HG03103 (cell line): ENCODE data around the gene HLA-DPB1.

Source experiments
- ATAC-seq: cut with Tn5 transposase; IDR thresholded peaks from one replicate; pipeline ENCODE4 v1.9.1; 2021; ENCODE audit warnings: low read depth; ENCODE audit not compliant: unreplicated experiment

HLA-DPB1 gene

DNA sequence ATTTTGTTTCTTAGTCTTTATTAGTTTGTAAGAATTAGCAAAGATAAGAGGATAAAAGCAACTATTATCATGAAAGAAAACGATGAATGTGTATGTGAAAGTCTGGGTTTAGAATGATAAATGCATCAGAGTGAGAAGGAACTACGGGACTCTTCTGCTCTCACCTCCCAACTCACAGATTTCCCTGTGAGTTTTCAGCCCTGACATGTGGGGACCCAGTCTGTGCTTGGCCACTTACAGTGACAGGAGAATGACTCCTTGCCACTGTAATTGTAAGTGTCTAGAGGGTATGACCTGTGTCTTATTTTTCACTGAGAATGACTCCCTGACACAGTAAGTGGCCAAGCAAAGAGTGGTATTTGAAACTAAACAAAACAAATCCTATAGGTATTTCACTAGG is 4.9 kb upstream of the HLA-DPB1 start:
- ATAC-seq: no peak

- no peak for ATAC-seq
These were observed 4.2 kb upstream of the HLA-DPB1 start for GRCh38 chr6:33071569-33071968.

GRCh38 chr6:33072508-33073100 is 3.2 kb upstream of the HLA-DPB1 start:
- ATAC-seq: no peak

DNA sequence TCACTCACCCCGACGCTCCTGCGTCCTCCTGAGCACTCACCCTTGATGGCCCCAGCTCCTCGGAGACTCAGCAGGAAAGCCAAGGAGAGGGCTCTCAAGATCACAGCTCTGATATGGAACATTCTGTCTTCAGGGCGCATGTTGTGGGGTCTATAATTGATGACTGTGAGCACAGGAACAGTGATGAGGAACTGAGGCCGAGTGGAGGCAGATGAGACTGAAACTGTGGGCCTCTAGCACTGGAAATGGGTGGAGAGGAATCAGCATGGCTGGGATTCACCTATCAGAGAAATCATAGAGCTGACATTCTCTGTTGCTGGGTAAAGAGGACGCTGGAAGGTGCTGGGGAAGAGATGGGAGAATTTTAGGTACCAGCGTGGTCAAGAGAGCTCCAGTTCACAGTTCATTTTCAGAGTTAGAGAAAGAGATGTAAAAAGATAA is 2.3 kb upstream of the HLA-DPB1 start, which contains the start of gene HLA-DPA1:
TSS of gene HLA-DPA1 (minus strand) at position 219 of the 441 bp plus-strand sequence.
- peak; percentile 65 for ATAC-seq

- ATAC-seq: no peak
These were observed 602 bp upstream of the HLA-DPB1 start for GRCh38 chr6:33075208-33075567.

GRCh38 chr6:33076406-33076934 is 680 bp downstream of the HLA-DPB1 start:
- no peak for ATAC-seq

GRCh38 chr6:33077908-33078307 is 2.1 kb downstream of the HLA-DPB1 start:
- ATAC-seq: no peak

GRCh38 chr6:33078442-33078841 is 2.7 kb downstream of the HLA-DPB1 start:
- ATAC-seq: no peak

GRCh38 chr6:33078919-33079521 is 3.2 kb downstream of the HLA-DPB1 start:
- ATAC-seq: no peak

DNA sequence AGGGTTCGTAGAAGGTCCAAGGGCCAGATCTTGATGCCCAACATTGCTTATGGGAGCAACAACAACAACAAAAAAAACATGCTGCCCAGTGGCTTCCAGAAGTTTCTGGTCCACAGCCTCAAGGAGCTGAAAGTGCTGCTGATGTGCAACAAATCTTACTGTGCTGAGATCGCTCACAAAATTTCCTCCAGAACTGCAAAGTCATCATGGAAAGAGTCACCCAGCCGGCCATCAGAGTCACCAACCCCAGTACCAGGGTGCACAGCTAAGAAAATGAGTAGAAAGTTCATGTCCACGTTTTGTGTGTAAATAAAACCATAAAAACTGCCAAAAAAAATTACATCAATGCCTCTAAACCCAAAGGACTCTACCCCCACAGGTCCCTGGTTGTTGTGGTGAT is 3.8 kb downstream of the HLA-DPB1 start:
- no peak for ATAC-seq

- no peak for ATAC-seq
These were observed 4.6 kb downstream of the HLA-DPB1 start for GRCh38 chr6:33080127-33081089.

DNA sequence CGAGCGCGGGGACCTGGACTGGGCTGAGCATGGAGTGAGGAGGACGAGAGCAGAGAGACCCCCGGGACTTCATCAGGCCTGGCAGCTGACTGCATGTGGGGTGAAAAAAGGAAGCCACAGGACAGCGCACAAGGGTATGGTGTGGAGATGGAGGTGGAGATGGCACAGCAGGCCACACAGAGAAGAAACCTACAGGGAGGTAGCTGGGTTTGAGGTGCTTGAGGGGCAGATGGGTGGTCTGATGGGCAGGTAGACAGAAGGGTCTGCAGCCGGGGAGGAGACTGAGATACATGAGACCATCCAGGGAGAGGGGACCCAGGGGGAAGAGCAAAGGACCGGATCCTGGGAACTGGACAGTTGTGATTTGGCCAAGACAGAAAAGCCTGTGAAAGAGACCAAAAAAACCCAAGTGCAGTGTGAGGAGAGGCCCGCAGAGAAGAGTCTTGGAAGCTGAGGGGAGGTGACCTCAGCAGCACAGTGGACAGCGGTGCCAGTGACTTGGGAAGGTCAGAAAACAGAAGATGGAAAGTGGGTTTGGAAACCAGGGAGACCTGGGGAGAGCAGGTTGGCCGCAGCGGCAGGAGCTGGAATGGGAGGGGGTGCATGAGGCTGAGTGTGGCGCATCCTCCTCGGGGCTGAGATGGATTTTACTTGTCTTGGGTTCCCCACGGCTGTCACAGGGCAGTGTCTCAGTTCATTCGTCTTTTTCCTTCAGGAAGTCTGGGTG is 5.5 kb downstream of the HLA-DPB1 start:
- ATAC-seq: no peak

GRCh38 chr6:33082702-33083101 is 6.9 kb downstream of the HLA-DPB1 start:
- ATAC-seq: no peak

DNA sequence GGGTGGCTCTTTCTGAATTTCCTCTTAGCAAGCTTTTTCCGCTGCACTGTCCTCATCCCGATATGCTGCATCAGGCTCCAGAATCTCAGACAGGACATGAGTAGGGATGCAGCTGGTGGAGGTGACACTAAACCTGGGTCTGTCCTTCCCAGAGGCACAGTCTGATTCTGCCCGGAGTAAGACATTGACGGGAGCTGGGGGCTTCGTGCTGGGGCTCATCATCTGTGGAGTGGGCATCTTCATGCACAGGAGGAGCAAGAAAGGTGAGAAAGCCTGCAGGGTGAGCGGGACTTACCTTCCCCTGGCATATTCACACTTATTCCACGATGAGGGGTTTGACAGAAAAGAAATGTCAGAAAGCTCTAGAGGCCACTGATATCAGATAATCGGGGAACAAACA is 9.8 kb downstream of the HLA-DPB1 start:
- no peak for ATAC-seq

DNA sequence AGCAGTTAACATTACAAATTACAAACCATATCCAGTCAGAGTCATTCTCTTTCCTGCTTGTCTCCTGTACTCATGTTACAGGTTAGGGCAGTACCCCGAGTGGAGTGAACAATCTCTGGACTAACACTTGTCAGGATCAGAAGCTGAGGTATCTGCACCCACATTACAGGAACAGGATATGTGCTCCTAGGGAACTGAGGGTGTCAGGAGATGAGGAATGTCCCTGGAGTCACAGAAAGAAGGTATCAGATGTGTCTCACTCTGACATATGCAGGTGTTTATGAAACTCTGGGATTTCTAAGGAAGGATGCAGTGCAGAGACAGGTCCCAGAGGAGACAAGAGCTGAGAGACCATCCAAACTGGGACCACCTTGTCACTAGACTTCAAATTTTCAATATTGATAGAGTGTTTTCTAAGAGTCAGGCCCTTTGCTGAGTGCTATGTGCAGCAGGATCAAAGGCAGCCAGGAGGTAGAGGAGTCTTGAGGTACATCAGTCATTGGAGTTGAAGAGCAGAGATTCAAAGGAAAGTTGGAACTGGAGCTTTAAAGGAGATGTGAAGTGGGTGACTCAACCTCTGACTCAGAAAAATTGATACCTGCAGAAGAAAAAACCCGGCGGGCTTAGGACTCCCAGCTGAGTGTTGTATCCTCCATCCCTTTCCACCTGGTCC is 12.6 kb downstream of the HLA-DPB1 start:
- ATAC-seq: no peak

DNA sequence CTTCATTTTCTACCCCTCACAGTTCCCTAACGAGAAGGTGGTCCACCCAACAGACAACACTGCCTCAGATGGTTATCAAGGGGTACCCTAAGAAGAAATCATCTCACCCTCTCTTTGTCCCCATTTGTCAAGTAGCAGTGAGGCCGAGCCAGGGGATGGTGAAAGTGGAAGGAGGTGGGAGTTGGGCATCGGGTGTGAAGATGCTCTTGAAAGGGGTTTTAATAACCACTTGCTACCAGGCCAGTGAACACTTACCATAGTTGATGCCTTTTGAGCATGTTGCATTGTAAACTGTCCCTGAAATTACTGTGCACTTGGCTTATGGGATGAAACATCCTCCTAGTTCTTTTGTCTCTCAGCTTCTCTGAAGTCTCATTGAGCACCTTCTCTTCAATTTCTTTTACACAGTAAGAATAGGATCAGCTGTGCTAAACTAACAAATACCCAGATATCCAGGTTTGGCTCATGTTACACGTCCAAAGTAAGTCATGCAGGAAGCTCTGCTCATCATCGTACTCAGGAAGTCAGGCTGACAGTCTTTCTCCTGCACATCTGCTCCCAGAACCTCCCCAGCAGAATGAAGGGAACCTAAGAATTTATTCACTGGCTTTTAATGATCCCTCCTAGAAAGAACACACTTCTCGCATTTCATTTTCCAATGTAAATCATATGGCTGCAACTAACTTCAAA is 13.3 kb downstream of the HLA-DPB1 start:
- ATAC-seq: no peak

GRCh38 chr6:33091957-33092356 is 16.2 kb downstream of the HLA-DPB1 start:
- ATAC-seq: no peak

DNA sequence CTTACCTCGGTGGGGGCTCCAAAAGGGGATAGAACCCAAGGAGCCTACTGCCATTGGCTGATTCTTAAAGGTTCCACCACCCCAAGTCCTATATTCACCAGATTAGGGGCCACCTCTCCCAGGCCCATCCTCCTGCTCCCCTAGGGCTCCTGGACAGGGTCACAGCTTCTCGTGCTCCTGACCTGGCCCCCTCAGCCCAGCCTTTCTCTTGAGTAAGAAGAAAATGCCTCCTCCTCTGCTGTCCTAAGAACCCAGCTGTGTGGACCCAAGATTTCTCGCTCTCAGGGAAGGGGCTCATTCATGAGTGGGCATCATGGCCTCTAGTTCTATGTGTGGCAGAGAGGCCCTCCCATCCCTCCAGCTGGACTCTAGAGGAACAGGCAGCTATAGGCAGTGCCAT is 16.6 kb downstream of the HLA-DPB1 start:
- ATAC-seq: no peak

DNA sequence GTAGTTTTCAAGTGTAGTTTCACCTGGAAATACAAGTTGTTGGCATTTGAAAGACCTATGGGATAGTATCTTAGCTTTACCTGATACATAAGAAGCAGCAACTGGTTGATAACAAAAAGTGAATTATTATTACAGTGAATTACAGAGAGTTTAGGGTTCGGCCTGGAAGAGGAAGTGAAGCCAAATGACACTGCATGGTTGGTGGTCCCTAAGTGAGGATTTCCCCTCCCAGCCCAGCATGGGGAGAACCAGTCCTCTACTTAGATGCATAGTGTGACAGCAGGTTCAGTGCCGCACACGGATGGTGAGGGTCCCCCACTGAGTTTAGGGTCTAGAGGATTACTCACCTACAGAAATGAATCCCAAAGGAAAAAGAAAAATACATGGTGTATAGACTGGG is 18.1 kb downstream of the HLA-DPB1 start:
- ATAC-seq: no peak
